Central memory CD8-positive, alpha-beta T cell (primary cell): ENCODE results near the gene FOXB2.

Source experiments
- ATAC-seq: fragments of 150-1000 bp; cut with Tn5 transposase; replicated peaks from 2 replicates; pipeline ENCODE4 v1.10.0; 2022; ENCODE audit warnings: mild to moderate bottlenecking, moderate FRiP score, moderate number of reproducible peaks; ENCODE audit not compliant: poor library complexity, severe bottlenecking; ENCODE audit errors: extremely low read depth
- DNase-seq, 2 donors: peaks; one replicate each; pipeline ENCODE4 v3.0.0; 2021; ENCODE audit warnings: low spot score in 2 of 2
- H3K27ac Mint-ChIP-seq: one replicate; pipeline ENCODE4 v1.8.0; 2022; ENCODE audit warnings: low read depth, mild to moderate bottlenecking, moderate library complexity, mixed read lengths
- H3K27me3 Mint-ChIP-seq: one replicate; pipeline ENCODE4 v1.8.0; 2022; ENCODE audit warnings: mixed read lengths
- H3K36me3 Mint-ChIP-seq: one replicate; pipeline ENCODE4 v1.8.0; 2022; ENCODE audit warnings: mild to moderate bottlenecking, moderate library complexity, mixed read lengths; ENCODE audit not compliant: insufficient read depth
- H3K4me1 Mint-ChIP-seq: one replicate; pipeline ENCODE4 v1.8.0; 2022; ENCODE audit warnings: mixed read lengths
- H3K4me3 Mint-ChIP-seq: one replicate; pipeline ENCODE4 v1.8.0; 2022; ENCODE audit warnings: mild to moderate bottlenecking, moderate library complexity, mixed read lengths
- H3K9me3 Mint-ChIP-seq: one replicate; pipeline ENCODE4 v1.8.0; 2022; ENCODE audit warnings: mixed read lengths

The FOXB2 gene

GRCh38 chr9:77005216-77005615 is 14.2 kb upstream of the FOXB2 start:
- H3K4me3 Mint-ChIP-seq: no peak overlapping the region
- H3K27me3 Mint-ChIP-seq: peaks cover 67% of the 10 kb centered on the region
- H3K4me1 Mint-ChIP-seq: no peaks in the 10 kb centered on the region
- ATAC-seq (no peak), DNase-seq (no peak)
- H3K36me3 Mint-ChIP-seq: no peaks in the 10 kb centered on the region
- H3K9me3 Mint-ChIP-seq: no peaks in the 10 kb centered on the region
- no peak overlapping the region for H3K27ac Mint-ChIP-seq

DNA sequence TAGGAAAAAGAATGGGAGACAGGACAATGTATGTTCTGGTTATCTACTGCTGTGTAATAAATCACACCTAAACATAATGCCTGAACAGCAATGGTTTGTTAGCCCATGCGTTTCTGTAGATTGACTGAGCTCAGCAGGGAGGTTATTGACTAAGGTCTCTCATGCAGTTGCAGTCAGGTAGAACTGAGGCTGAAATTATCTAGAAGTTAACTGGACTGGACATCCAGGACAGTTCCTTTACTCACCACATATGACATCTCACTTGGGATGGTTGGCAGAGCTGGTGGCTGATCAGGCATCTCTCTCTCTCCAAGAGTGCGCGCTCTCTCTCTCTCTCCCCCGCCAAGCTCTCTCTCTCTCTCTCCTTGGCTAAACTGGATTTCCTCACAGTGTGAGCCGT is 8.9 kb upstream of the FOXB2 start:
- peaks cover 2% of the 10 kb centered on the region for H3K36me3 Mint-ChIP-seq
- H3K27ac Mint-ChIP-seq: no peak overlapping the region
- DNase-seq: no peak
- H3K27me3 Mint-ChIP-seq: peaks cover 61% of the 10 kb centered on the region
- no peaks in the 10 kb centered on the region for H3K4me1 Mint-ChIP-seq
- no peak overlapping the region for H3K4me3 Mint-ChIP-seq
- no peak for ATAC-seq
- H3K9me3 Mint-ChIP-seq: no peaks in the 10 kb centered on the region

DNA sequence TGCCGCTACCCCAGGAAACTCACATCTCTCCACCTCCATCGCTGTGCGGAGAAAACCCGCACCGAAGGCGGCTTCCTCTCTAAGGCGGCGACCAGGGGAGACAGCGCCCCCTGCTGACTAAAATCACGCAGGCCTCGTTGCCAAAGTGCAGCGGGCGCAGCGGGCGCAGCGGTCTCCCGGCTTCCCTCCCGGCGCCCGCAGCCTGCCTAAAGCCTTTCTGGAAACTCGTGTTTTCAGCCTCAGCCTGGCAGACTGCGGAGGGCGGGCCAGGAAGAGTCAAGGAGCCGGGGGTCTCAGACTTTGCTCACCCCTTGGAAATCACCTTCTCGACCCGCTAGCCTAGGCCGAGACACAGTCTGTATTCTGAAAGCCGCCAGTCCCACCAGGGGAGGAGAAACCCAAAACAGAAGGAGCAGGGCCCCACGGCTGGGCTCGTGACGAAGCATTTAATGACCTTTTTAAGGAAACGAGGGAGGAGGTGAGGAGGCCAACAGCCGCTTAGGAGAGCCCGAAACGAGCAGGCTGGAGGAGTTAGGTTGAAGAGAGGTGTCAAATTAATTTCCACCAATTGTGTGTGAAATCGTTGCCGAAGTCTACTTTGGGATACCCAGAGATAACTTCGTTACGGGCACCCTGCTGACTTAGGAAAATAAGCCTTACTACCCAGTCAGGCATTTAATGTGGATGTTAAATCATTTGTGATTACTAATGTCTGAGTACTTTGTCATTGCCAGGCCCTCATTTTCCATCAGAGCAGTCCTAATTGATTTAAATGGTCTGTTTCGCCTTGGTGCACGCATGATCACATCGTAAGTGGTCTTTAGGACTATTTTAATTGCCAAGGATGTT is 7.3 kb upstream of the FOXB2 start:
- Mint-ChIP-seq H3K27ac (no peak overlapping the region), H3K9me3 (no peaks in the 10 kb centered on the region), H3K4me1 (no peaks in the 10 kb centered on the region), H3K36me3 (peaks cover 2% of the 10 kb centered on the region), H3K27me3 (peaks cover 74% of the 10 kb centered on the region), H3K4me3 (no peak overlapping the region)
- ATAC-seq (peak; percentile 43), DNase-seq (peak in 1 of 2 donors; percentile 25)

GRCh38 chr9:77013206-77013931 is 6.1 kb upstream of the FOXB2 start:
- Mint-ChIP-seq H3K36me3 (peaks cover 2% of the 10 kb centered on the region), H3K4me3 (no peak overlapping the region), H3K9me3 (no peaks in the 10 kb centered on the region), H3K27ac (no peak overlapping the region), H3K4me1 (no peaks in the 10 kb centered on the region), H3K27me3 (peaks cover 76% of the 10 kb centered on the region)
- DNase-seq: no peak
- no peak for ATAC-seq

DNA sequence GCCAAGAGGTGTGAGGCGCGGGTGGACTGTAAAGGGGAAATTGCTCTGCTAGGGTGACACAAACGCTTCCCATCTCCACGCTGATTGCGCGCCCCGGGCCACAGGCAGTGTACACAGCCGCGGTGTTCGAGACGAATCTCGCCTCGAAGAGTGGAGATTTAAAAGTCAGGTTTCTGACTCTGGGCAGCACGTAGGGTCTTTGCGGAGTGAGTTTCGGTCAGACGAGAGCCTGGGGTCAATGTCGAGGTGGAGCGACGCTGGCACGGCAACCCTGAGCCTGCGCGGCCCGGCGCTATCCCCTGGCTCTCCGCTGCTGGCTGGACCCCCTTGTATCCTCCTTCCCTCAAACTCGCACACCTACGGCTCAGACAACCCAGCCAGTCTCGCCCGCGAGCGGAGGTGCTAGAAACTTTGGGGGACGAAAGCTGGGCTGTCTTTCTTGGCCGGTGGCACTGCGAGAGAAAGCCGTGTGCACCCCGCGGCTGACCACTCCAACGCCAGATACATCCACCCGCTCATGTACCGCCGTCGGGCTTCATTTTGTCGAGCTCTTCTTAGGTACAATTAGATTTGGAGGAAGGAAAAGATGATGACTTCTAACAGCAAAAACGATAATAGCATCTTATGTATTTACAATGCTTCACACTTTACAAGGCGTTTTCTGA is 5.4 kb upstream of the FOXB2 start:
- Mint-ChIP-seq H3K27me3 (peaks cover 79% of the 10 kb centered on the region), H3K27ac (no peak overlapping the region), H3K36me3 (peaks cover 5% of the 10 kb centered on the region), H3K4me1 (no peaks in the 10 kb centered on the region), H3K9me3 (no peaks in the 10 kb centered on the region), H3K4me3 (no peak overlapping the region)
- ATAC-seq: no peak
- DNase-seq: no peak

- DNase-seq (no peak), ATAC-seq (no peak)
- Mint-ChIP-seq H3K4me1 (no peaks in the 10 kb centered on the region), H3K4me3 (no peak overlapping the region), H3K9me3 (no peaks in the 10 kb centered on the region), H3K36me3 (peaks cover 7% of the 10 kb centered on the region), H3K27me3 (peaks cover 85% of the 10 kb centered on the region), H3K27ac (no peak overlapping the region)
These were observed 4.7 kb upstream of the FOXB2 start for GRCh38 chr9:77014597-77015263.

DNA sequence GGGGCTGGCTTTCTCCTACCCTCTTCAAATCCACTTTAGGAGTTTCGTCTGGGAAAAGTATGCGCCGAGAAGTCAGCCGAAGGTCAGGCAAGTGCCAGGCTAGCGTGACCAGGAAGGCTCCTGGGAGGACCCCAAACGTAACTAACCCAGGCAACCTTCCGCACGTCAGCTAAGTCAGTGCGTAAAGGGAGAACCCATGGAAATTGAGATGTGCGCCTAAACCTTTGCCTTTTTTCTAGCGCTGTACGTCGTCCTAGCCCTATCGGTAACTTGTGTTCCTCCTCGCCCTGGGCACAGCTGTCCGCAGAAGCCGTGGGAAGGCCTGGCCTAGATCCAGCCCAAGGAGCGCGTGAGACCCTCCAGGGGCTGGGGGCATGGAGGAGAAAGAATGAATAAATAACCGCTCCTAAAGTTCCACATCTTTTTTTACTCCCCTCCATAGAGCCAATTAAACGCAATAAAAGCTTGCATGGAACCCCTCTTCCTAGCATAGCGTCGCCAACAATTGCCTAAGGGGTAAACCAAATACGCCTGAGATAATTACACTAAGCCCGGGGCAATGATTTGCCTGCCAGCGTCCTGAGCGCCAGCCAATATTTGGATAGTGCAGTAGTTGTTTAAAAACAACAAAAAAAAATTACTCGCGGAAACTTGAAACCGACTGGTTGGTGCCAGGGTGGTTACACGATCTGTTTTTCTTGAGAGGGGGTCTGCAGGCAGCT is 4.0 kb upstream of the FOXB2 start:
- no peak overlapping the region for H3K27ac Mint-ChIP-seq
- no peak for DNase-seq
- no peak overlapping the region for H3K4me3 Mint-ChIP-seq
- peaks cover 9% of the 10 kb centered on the region for H3K36me3 Mint-ChIP-seq
- peaks cover 84% of the 10 kb centered on the region for H3K27me3 Mint-ChIP-seq
- ATAC-seq: no peak
- no peaks in the 10 kb centered on the region for H3K4me1 Mint-ChIP-seq
- no peaks in the 10 kb centered on the region for H3K9me3 Mint-ChIP-seq

DNA sequence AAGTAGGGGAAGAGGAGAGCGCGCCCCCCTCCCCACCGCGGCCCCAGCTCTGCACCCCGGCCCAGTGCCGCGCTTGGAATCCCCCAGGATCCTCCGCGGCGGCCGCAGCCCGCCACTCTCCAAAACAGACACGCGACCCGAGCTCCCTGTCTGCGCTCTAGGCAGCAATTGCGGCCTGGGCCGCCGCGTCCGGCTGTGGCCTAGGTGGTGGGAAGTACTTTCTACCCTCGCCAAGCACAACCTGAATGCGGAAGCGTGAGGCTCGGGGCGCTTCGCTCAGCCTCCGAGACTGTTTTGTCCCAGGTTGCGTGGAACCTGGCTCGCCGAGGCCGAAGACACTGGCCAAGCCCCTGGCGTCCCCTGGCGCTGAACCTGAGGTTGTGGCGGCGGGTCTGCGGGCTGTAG is 3.3 kb upstream of the FOXB2 start:
- H3K27me3 Mint-ChIP-seq: peaks cover 84% of the 10 kb centered on the region
- no peaks in the 10 kb centered on the region for H3K9me3 Mint-ChIP-seq
- no peak overlapping the region for H3K27ac Mint-ChIP-seq
- no peak for DNase-seq
- no peak for ATAC-seq
- no peaks in the 10 kb centered on the region for H3K4me1 Mint-ChIP-seq
- H3K36me3 Mint-ChIP-seq: peaks cover 9% of the 10 kb centered on the region
- no peak overlapping the region for H3K4me3 Mint-ChIP-seq

GRCh38 chr9:77016526-77017504 is 2.6 kb upstream of the FOXB2 start:
- H3K27ac Mint-ChIP-seq: no peak overlapping the region
- DNase-seq (no peak), ATAC-seq (no peak)
- H3K36me3 Mint-ChIP-seq: peaks cover 9% of the 10 kb centered on the region
- no peaks in the 10 kb centered on the region for H3K9me3 Mint-ChIP-seq
- H3K4me3 Mint-ChIP-seq: no peak overlapping the region
- peaks cover 89% of the 10 kb centered on the region for H3K27me3 Mint-ChIP-seq
- no peaks in the 10 kb centered on the region for H3K4me1 Mint-ChIP-seq

GRCh38 chr9:77017505-77017894 is 2.0 kb upstream of the FOXB2 start:
- H3K27me3 Mint-ChIP-seq: peaks cover 89% of the 10 kb centered on the region
- H3K36me3 Mint-ChIP-seq: peaks cover 9% of the 10 kb centered on the region
- H3K27ac Mint-ChIP-seq: no peak overlapping the region
- no peak for DNase-seq
- peaks cover 4% of the 10 kb centered on the region for H3K4me1 Mint-ChIP-seq
- no peak overlapping the region for H3K4me3 Mint-ChIP-seq
- no peak for ATAC-seq
- no peaks in the 10 kb centered on the region for H3K9me3 Mint-ChIP-seq
